HG02973 (cell line): ENCODE results near the gene GBX2.

ENCODE experiments used
- ATAC-seq: cut with Tn5 transposase; IDR thresholded peaks from one replicate; pipeline ENCODE4 v1.9.1; 2021; ENCODE audit warnings: moderate library complexity; ENCODE audit not compliant: unreplicated experiment

The GBX2 gene

DNA sequence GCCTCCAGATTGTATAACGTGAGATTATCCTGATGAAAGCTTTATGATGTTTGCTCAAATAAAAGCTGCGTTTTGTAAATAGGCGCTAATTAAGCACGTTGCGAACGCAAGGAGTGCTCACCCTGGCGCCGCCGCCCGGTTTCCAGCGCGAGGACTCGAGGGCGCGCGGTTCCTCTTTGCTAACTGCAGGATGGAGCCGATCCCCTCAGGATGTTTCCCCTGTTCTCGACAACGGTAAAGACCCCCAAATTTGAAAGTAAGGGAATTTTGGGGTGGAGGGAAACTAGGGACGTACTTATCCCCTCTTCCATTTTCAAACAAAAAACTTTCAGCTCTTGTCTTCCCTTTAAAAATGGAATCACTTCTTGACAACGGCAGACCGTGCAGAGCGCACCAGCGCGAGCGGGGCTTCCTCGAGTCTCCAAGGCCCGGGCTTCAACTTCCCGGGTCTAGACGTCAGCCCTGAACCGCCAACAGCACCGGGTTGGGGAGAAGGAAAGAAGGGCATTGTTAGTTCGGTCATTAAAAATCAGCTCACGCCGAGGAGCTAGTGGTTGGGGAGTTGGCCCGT is 1.1 kb upstream of the GBX2 start:
- no peak for ATAC-seq

DNA sequence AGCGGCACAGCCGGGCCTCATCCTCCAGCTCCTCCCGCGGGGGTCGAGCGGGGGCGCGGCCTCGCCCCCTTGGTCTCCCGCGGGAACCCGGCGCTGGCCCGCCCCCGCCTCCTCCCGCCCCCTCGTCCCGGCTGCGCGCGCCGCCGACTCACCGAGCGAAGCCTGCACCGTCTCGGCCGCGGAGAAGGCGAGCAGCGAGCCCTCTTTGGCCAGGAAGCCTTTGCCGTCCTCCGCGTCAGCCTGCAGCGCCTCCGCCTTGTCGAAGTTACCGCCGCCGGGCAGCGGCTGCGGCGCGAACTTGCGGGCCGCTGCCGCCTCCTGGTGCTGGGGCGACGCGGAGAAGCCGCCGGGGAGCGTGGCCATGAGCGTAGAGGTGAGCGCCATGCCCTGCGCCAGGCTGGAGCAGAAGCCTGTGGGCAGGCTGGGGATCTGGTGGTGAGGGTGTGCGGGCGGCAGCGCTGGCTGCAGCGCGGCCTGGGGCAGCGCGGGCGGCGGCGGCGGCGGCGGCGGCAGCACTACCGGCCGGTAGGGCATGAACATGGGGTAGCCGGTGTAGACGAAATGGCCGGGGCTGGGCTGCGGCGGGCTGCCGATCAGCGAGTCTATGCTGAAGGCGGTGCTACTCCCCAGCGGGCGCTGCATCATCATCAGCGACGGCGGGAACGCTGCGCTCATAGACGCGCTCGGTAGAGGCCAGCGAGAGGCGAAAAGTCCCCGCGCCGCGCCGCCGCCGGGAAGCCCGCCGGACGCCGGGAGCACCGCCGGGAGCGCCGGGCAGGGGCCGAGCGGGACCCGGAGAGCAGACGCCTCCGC is 683 bp downstream of the GBX2 start:
- ATAC-seq, result no peak

DNA sequence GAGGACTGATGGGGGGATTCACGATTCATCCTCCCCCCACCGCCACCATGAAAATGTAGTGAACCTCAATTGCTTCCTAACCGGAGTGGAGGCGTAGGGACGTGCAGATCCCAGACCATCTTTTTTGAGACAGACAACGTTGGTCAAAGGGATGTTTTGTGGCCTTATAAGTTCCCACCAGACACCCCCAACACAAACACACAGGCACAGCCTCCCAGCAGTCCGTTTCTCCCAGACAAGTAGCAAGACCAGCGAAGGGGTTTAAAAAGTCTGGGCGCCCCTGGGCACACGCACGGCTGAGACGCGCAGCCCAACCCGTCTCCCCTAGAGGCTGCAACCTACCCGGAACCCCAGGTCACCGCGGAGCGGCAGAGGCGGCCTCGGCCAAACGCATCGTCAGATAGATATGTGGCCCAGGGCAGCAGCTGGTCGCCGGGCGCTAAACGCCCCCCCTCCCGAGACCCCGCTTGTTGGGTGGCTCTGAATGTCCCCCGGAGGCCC is 1.3 kb downstream of the GBX2 start:
- ATAC-seq, result no peak

DNA sequence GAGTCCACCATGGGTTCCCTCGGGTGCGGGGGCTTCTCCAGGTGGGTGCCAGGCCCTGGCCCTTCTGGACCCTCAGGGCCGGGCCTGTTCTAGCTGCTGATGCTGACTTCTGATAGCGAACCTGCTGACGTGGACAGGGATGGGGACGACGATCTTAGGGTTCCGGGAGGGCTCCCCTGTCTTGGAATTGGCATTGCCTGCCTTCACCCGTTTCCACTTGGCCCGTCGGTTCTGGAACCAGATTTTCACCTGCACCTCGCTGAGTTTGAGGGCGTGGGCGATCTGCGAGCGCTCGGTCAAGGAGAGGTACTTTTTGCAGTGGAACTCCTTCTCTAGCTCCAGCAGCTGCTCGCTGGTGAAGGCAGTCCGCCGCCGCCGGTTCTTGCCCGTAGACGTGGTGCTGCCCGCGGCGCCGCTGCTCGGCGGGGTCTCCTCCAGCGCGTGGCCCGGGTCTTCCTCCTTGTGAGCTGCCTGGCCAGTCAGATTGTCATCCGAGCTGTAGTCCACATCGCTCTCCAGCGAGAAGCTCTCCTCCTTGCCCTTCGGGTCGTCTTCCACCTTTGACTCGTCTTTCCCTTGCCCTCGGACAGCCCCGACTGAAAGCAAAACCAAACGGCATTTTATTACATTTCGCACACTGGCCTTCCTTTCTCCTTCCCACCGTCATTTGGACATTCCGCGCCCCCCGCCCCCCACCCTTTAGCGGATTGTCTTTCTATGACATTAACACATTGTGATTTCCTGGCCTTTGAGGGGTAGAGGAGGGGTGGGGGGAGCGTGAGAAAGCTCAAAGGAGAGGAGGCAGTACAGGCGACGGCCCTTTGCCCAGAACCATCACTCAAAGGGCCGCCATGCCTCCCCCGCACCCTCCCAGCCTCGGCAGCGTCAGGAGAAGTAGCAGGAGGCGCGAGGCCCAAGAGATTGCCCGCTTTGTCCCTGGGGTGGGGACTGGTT is 2.1 kb downstream of the GBX2 start:
- no peak for ATAC-seq

DNA sequence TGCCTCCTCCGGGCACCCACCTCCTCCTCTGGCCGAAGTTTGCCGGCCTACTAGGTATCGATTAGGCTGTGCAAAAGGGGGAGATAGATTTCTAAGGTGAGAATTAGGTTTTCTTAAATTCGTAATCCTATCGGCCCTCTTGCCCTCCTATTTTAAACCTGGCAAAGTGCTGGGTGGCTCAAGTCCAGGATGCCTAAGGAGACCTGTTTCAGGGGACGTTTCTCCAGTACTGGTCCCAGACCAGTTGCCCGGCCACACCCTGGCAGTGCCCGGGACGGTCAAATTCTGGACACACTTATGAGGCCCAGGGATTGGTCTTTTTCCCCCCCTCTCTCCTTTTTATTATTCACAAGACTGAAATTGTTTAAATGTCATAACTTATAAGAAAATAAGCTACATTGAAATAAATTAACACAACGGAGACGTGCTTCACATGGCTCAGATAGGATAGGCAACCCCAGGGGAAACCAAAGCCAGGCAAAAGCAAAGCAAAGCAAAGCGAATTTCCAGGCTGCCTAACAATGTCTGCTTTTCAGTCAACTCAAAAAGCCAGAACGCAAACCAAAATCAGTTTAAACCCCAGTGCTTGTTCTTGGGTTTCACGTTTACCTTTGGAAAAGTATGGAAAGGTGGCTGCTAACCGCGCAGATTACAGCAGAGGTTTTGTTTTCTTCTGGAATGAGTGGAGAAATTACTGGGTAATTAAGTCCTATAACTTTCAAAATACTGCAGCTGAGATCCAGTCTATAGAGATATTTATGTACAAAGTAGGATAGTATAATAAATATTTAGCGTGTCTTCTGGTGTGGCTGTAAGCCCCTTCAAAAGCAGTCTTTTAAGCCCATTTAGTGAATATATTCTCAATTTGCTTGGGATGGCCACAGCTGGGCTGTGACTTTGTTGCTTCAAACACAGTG is 3.0 kb downstream of the GBX2 start:
- ATAC-seq, result no peak

DNA sequence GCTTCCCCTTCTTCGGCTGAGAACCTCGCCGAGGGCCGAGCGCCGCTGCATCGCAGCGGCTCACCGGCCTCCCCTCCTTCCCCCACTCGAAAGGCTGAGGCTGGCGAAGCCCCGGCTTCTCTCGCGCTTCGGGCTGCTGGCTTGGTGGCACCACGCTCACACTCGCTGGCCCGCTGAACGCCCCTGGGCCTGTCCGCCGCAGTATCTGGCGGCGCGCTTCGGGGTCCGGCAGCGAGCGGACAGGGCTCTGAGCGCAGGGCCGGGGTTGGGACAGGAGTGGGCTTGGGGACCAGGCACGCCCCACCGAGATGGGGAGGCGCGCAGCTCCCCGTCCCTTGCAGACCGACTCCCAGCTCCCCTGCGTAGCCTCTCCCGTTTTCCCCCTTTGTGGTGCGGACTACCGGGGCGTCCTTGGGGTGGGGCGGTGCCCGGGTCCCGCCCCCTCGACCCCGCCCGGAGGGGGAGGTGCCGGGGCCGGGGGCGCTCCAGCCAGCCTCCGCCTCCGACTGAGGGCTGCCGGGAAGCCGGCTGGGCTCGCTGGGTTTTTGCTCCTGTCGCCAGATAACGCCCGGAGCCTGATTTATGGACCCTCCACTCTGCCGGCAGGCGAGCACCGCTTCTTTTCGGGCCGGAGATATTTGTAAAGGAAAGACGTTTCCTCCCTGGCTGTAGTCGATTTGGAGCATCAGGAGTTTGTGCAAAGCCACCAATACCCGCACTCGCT is 3.8 kb downstream of the GBX2 start:
- ATAC-seq, result no peak

DNA sequence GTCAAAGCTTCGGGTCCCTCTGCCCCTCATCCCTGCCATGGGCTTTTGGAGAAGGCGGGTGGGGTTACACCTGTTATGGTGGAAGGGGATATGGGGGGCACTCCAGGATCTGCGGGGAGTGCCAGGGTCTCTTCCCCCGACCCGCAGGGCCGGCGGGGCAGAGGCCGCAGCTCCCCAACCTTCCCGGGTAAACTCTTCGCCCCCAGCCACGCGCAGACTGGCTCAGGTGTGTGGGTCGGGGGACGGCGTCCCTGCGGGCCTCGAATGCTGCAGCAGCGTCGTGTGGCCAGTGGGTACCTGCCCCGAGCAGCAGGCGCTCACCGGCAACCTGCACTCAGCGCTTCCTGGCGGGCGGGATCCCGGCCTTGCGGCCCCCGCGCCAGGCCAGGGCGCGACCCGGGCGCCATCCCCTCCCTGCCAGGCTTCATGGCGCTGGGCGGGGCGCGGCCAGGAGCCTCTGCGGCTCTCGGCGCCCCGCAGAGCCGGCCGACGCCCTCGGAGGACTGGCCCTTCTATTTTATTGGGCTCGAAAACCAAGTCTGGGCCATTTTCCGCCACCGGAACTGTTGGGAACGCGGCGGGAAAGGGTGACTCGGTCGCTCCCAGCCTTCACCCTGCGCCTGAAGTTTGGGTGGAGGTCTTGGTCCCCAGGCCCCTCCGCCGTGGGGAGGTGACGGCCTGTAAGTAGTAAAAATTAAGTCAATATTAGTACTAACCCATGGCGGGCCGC is 4.5 kb downstream of the GBX2 start:
- no peak for ATAC-seq

DNA sequence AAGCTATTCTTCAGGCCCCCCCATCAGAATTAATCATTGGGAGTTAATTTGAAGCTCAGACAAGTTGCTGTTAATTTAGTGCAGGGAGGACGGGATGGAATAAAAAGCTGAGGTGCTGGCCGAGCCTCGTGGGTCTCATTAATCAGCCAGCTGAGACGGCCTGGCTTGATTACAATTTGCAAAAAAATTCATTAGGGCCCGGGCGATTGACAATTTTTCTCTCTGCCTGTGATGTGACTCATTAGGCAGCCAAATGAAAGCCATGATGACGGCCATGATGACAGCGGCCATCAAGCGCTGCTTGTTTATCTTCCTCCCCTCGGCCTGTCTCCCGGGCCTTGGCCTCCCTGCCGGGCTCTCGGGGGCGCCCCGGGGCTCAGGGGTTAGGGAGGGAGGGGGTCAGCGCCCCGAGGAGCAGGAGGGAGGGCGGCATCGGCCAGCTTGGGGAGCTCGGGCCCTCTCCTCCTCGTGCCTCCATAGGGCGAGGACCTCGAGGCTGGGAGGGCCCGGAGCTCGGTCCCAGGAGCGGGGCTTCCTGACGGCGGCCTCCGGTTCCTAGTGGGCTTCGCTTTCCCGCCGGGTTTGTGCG is 5.2 kb downstream of the GBX2 start:
- no peak for ATAC-seq

DNA sequence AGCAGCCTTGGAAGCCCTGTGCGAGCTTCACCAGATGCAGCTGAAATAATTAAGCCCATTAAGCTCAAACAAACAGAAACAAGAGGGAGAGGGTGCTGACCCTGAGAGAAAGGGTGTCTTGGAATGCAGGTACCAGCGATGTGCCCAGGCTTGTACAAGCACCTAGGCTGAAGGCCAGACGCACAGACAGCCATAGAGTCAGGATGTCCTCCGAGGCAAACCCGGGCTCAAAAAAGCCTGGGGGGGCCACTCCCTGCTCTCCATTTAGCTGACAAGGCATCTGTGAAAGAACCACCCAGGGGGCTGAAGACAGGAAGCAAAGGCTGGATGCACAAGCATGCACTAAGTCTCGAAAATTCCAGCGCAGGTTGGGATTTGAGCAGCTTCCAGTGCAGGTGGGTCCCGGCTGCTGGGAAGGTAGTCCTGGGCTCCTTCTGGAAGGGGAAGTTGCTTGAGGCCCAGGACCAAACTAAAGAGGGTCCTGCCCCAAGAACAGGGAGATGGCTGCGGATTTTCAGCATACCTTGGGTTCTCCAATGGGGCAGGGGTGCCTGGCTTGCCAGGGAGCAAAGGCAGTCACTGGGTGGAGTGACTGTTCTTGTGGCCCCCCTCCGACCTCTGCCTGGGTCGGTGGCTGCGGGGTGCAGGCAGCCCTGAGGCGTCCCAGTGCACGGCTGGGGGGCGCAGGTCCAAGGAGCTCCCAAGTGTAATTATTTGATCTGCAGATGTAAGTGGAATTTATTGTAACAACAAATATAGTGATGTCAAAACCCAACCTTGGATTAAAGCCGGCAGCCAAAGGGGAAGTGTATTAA is 5.9 kb downstream of the GBX2 start:
- ATAC-seq, result no peak

DNA sequence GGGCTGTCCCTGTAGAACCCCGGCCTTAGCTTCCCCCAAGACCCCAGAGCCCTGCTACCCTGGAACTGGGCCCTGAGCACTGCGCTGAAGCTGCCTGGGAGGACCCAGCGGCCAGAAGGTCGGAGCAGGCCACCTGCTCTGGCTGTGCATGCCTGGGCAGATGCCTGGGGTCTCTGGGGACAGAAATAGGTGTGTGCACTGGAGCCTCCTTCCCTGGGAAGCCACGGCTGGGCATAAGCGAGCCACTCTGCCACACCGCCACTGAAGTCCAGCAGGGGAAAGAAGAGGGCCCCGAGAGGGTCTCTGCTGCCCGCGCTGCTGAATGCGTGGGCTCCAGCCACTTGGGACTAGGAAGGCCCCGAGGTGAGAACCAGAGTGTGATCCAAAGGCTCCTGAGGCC is 6.7 kb downstream of the GBX2 start:
- ATAC-seq, result no peak

DNA sequence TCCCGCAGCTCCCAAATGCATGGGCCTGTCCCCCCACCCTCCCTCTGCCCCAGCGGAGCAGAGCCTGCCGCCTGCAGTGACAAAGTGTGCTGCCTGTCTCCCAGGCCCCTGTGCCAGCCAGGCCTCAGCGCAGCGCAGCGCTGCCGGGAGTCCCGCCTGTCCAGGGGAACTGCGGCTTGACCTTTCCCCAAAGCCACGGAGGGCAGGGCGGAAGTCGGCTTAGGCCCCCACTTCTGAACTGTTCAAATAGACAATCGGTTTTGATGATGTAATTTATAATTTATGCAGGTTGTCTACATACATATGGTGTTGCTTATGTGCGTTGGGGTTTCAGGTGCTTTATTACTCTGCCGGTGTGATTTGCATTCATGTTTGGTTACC is 7.1 kb downstream of the GBX2 start:
- no peak for ATAC-seq

DNA sequence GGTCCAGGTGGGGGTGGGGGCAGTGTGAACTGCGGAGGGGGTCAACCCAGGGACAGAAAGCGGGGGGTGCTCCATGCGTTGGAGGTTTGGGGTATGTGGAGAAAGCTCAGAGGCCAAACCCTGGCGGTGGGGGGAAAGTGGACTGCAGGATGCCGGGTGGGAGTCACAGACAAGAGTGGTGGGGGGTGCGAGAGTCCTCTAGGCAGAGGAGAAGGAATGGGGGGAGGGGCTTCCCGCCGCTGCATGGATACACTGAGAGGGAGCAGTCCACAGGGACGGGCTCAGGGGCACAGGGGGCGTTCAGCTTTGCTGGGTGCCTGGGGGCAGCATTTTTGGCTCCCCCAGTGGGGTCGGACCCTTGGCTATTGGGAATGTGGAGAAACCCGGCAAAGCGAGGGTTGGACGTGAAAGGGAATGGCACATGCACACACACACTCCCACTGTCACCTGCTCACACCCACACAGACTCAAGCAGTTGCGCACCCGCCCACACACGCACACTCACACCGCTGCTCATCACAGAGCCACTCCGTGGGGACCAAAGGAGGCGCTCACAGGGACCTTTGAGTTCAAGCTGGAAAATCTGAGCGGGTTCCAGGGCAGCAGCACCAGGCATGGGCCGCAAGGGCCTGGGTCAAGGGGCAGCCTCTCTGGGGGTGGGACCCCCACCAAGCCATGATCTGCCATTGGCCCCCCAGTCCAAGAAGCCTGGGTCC is 7.7 kb downstream of the GBX2 start:
- ATAC-seq, result no peak

DNA sequence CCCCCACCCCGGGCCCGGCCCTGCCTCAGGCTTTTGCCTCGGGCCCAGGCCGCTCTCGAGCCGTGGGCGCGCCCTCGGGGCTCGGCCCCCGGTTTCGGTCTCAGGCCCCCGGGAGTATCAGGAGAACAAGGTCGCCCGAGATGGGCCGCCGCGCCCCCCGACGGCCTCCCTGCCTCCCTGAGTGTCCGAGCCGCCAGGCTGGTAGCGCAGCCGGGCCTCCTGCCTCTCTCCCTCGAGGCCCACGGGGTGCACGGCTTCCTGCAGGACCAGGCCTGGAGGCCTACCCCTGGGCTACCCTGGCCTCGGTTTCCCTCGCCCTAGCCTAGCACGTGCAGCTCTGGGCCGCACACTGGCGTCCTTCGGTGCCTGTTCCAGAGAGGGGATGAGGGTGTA is 8.4 kb downstream of the GBX2 start:
- no peak for ATAC-seq

DNA sequence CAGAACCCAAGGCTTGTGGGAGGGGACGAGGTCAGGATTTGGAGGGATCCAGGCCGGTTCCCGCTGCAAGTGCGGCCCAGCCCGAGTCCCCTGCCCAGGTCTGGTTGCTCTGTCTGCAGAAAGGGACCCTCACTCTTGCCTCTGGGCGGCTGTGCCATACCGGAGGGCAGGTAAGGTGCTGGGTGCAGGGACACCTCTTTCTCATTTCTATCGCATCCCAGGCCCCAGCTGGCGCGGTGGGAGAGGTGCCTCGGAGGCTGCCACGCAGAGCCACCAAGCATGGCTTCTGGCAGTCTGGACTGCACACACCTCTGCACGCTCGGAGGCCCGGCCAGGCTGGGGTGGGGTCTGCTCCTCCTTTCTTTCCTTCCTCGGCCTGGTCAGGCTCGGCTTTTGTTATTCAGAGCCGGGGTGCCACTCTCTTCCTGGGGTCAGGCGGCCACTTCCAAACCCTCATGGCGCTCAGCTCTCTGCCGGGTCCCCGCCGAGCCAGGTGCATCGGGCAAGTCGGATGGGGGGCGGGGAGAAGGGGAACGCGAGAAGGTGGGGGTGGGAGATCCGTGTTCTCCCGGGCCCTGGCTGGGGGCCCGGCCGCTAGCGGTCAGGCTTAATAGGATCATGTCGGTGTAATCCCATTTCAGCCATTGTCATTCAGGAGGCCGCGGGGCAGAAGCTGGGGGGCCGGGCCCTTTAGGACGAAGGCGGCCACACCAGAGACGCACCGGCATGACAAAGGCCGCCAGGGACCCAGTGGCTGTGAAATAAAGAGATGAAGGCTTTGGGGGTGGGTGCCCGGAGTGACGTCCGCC is 9.0 kb downstream of the GBX2 start:
- ATAC-seq, result no peak

DNA sequence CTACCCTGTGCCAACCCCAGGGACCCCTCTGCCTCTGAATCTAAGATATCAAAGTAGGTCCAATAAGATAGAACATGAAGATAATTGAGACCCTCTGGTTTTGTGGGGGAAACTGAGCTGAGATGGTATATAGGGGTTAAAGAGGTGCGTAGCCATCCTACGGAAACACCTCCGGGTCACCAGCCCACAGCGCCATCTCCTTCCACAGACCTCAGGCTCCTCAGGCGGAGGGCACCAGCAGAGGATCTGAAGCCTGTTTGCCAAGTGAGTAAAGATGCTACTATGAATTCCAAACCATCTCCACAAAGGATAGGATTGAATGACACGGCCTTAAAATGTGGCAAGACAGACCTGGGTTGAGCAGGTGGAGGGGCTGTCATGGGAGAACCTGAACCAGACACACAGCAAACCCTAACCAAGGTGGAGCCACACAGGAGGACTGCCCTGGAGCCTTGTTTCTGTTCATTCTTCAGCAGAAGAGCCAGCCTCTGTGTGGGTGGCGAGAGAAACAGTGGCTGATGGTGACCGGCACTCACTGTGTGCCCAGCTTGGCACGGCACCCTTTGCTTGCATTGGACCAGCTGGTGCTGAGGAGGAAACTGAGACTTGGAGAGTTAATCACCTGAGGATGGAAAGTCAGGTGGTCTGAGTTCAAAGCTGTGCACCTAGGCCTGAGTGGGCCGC is 10.2 kb downstream of the GBX2 start:
- no peak for ATAC-seq

DNA sequence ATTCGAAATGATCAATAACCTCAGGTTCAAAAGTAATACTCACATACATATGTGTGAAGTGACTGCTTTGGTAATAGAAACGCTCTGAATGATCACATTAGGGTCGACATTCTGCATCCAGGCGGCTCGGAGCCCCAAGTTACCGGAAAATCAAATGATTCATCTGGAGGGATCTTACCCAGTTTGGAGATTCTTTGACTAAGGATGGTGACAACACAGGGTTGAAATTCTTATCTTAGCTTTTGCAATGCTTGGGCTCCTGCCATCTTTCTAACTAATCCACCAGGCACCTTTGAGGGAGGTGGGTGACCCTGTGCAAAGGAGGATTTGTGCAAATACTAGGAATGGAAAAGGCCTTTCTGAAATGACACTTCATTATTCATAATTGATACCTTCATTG is 10.8 kb downstream of the GBX2 start:
- ATAC-seq, result no peak
